Measurements from ENCODE around the gene PRSS36.
"Not testable (repeated sequence)": the region's sequence is repeated elsewhere in the genome, so short reads cannot be mapped to it uniquely, and the experiment has no call there.

Gene PRSS36

GRCh38 chr16:31149894-31150890 is at the start of gene PRSS36:
PRSS36 (minus strand) TSS chr16:31150066; CDS start chr16:31150035, 31 bp downstream.
- no peak for DNase-seq

DNA sequence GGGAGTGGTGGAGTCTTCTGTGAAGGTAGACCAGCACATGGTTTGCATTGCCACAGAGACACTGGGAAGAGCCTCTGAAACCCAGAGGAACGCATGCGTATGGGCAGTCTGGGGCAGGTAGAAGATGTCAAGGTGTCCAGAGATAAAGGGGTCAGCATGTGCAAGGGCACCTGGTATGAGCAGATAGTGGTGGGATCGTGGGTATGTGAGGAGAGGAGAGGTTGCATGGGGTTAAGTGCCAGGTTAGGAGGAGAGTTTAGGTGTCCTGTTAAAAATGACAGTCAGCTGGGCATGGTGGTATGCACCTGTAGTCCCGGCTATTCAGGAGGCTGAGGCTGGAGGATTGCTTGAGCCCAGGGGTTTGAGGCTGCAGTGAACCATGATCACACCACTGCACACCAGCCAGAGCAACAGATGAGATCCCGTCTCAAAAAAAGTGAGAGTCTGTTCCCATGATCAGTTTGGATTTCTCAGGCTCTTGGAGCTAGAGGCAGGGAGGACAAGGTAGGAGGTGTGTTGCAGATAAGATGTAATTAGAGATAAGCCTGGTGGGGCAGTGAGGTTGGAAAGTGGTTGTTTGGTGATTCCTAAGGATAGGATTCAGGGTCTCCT is 49.7 kb upstream of the PRSS36 start:
- DNase-seq, result no peak

GRCh38 chr16:31198207-31198882 is 48.5 kb upstream of the PRSS36 start:
- DNase-seq, result no peak

- DNase-seq, result no peak
Measured at GRCh38 chr16:31196324-31197088, 46.6 kb upstream of the PRSS36 start.

GRCh38 chr16:31195861-31196260 is 46.0 kb upstream of the PRSS36 start:
- not testable (repeated sequence) for DNase-seq

DNA sequence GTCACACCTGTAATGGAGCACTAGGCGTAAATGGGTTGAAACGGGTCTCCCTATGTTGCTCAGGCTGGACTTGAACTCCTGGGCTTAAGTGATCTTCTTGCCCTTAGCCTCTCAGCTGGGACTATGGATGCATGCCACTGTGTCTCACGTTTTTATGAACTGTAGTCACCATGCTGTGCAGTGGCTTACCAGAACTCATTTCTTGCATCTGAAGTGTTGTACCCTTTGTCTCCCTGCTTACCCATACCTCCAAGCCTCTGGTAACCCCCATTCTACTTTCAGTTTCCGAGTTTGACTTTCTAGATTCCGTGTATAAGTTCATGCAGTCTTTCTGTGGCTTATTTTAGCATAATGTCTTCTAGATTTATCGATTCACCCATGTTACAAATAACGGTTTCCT is 45.0 kb upstream of the PRSS36 start:
- no peak for DNase-seq

DNA sequence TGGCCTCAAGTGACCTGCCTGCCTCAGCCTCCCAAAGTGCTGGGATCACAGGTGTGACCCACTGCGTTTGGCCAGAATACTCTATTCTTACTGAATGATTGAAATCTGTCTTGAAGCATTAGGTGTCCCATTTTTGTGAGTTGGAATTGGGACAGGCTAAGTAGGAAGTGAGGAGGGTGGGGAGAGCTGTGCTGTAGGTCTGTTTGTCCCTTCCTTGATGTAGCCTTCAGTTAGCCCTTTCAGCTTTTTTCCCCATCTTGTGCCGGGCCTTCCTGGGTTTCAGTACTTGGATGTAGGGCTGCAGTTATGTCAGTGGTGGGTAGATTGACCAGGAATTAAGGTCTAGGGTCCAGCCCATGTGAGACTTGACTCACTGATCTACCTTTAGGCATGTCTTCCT is 44.0 kb upstream of the PRSS36 start:
- no peak for DNase-seq

DNA sequence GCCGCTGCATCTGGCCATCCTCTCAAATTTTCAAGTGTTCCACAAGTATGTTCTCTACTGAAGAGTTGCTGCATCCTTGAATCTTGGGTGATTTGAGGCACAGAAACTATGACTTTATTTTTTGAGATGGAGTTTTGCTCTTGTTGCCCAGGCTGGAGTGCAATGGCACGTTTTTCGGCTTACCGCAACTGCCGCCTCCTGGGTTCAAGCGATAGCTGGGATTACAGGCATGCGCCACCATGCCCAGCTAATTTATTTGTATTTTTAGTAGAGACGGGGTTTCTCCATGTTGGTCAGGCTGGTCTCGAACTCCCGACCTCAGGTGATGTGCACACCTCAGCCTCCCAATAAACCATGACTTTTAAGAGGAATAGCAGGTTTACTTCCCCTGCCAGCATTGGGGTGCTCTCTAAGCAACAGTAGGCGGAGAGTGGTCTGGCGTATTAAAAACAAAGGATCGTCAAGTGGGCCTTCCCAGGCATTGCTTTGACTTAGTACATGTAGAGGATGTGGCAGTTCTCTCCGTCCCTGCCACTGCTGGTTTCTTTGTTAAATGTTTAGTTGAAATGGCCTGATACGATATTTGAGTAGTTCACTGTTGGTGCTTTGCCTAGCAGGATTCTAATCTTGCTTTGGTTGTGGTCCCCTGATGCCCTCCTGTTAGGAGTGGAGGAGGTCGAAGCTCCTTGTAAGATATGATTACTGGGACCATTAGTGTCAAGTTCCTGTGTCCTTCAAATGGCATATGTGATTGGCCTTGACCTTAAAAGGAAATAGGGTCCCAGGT is 43.2 kb upstream of the PRSS36 start:
- DNase-seq, result no peak

DNA sequence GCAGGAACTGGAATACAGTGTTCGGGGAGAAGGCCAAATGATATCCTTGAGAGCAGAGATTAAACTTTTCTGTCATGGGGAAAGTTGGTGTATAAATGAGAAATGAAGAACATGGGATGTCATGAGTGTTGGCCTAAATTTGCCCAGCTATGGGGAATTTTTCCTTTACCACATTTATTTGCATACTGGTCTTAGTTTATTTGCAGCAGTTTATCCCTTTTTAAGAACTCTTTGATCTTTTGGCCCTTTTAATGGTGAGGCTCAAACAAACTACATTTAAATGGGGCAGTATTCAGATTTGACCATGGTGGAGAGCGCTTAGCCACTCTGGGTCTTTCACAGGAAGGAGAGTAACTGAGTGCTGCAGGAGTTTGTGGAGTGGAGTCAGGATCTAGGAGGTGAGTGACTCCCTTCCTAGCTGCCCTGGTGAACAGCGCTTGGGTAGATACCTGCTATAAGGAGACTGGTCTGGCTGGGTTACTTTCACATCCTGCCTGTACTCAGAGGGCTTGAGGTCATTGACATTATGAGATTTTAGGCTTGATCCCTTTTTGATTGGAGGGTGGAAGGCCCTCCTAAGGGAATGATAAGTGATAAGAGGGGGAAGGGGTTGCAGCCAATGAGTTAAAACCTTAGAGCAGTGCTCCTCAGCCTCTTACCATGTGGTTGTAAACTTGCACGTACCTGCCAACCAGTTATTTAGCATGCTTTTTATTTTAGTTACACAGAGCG is 42.0 kb upstream of the PRSS36 start:
- no peak for DNase-seq

GRCh38 chr16:31190818-31191444 is 41.1 kb upstream of the PRSS36 start:
- no peak for DNase-seq

DNA sequence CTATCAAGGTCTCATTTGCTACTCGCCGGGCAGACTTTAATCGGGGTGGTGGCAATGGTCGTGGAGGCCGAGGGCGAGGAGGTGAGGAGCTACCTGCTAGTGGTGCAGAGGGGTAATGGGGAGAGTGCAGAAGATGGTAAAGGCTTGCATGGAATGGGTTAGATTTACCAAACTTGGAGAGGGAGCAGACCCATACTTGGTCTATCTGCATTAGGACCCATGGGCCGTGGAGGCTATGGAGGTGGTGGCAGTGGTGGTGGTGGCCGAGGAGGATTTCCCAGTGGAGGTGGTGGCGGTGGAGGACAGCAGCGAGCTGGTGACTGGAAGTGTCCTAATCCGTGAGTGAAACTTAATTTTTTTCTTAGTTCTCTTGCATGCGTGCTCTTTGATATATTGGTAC is 40.2 kb upstream of the PRSS36 start:
- no peak for DNase-seq

DNA sequence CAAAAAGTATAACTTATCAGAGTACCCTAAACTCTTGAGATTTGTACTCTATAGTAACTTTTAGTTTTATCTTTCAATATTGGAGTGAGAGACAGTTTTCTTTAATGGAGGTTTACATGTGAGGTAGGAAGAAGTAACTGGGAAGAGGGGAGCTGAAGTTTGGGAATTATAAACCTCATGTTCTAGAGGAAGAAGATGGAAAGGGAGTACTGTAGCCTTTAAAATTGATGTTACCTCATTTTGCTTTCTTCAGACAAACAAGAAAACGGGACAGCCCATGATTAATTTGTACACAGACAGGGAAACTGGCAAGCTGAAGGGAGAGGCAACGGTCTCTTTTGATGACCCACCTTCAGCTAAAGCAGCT is 39.5 kb upstream of the PRSS36 start:
- no peak for DNase-seq

DNA sequence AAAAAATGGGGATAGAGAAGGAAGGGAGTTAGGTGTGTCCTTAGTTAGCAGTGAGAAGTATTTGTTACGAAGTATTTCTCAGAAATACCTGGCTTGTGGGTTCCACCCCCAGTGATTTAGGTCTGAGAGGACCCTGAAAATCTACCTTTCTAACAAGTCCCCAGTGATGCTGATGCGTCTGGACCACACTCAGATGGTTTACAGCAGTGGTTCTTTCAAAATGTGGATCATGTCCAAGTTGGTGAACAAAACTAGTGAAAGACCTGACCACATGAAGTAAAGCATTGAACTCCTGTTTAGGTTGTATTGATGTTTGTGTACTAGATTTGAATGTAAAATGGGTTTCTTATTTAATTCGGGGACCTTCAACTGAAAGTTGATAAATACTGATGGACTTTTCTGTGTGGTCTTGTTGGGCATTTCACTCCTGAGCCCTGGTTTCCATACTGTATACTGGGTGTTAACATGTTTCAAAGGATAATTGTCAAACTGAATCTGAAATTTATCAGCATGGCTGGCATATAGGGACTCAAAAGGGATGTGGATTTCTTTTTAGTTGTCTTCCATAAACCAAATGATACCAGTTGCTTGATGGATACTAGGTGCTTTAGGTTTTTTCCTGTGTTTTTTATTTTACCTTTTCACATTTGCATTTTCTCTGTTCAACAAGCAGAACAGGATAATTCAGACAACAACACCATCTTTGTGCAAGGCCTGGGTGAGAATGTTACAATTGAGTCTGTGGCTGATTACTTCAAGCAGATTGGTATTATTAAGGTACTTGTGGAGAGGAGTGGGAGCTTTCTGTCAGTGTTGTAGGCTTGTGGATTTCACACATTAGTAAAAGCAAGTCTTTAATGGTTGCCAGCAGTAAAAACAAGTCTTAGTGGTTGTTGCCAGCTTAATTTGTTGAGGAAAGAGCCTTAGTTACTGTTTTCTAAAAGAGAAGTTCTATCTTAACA is 38.9 kb upstream of the PRSS36 start:
- no peak for DNase-seq

DNA sequence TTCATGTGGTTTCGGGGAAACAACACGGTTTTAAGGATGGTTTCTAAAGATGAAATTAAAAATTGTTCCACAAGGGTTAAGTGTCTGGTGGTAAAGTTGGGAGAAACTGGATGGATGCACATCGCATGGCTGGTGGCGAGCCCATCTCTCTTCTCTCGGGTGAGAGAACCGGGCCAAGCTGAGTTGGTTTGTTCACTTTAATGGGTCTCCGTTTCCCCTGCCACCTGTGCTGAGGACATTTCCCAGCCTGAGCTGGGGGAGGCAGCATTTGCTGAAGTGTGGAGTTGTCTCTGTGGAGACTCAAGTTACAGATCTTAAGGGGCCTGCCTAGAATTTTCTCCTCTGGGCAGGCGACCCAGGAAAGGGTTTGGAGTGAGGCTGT is 37.9 kb upstream of the PRSS36 start:
- DNase-seq, result no peak

- no peak for DNase-seq
Measured at GRCh38 chr16:31186930-31187807, 37.3 kb upstream of the PRSS36 start.

- DNase-seq, result no peak
Measured at GRCh38 chr16:31186176-31186575, 36.3 kb upstream of the PRSS36 start.

DNA sequence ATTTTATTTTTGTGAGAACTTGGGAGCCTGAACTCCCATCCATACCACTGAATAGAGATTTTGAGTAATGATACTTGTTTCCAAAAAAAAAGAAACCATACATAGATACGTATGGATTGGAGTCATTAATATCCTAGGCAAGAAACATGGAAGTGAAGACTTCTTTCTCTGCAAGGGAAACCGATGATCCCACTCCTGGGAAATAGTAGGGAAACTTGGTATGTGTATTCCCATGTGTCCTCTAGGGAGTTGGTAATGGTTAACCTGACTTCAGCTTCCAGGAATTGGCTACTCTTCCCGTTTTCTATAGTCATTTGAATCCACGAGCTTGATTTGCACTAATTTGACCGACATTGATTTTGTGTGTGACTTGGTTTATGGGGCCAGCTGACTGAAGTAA is 35.5 kb upstream of the PRSS36 start:
- DNase-seq, result no peak

- no peak for DNase-seq
Measured at GRCh38 chr16:31184888-31185287, 35.0 kb upstream of the PRSS36 start.

Measured in activated CD4-positive, alpha-beta T cell treated with anti-CD3 and anti-CD28 coated beads, Interleukin-2, amount 50 U/mL, for 48 hours (primary cell).